ENCODE measurements around the gene SLC37A1. TPM values are rescaled to one million over a fixed set of nuclear protein-coding genes. Genes with fewer than 3 reads are reported as not detected.
A peak's percentile ranks its signal among the peaks of the same experiment; 100 is the strongest.

SLC37A1 gene
- total and polyA plus RNA-seq, 9 of the 15 experiments (the other 6 are each of a cell fraction or from before 2014, with no cell fraction given): 0.06 to 3.4 (median 0.40) TPM

- TF ChIP-seq, protein P1, sequence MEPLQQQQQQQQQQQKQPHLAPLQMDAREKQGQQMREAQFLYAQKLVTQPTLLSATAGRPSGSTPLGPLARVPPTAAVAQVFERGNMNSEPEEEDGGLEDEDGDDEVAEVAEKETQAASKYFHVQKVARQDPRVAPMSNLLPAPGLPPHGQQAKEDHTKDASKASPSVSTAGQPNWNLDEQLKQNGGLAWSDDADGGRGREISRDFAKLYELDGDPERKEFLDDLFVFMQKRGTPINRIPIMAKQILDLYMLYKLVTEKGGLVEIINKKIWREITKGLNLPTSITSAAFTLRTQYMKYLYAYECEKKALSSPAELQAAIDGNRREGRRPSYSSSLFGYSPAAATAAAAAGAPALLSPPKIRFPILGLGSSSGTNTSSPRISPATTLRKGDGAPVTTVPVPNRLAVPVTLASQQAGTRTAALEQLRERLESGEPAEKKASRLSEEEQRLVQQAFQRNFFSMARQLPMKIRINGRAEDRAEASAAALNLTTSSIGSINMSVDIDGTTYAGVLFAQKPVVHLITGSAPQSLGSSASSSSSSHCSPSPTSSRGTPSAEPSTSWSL (CRISPR knock-in tag; IDR thresholded peaks at IDR 0.05; ENCODE audit: borderline replicate concordance): no peak
- TF ChIP-seq SMAD4 (CRISPR knock-in tag; conservative IDR thresholded peaks at IDR 0.05): no peak
- peak in 2 of 3 experiments; percentile 9 to 33; a peak in 1 of 6 replicates for TF ChIP-seq CTCF (IDR thresholded peaks at IDR 0.05 in 2 of 3, conservative IDR thresholded peaks at IDR 0.05 in 1 of 3; ENCODE audit: insufficient read depth in 2 of 3, low read depth in 1 of 3, low read length in 3 of 3)
- TF ChIP-seq, protein P2, sequence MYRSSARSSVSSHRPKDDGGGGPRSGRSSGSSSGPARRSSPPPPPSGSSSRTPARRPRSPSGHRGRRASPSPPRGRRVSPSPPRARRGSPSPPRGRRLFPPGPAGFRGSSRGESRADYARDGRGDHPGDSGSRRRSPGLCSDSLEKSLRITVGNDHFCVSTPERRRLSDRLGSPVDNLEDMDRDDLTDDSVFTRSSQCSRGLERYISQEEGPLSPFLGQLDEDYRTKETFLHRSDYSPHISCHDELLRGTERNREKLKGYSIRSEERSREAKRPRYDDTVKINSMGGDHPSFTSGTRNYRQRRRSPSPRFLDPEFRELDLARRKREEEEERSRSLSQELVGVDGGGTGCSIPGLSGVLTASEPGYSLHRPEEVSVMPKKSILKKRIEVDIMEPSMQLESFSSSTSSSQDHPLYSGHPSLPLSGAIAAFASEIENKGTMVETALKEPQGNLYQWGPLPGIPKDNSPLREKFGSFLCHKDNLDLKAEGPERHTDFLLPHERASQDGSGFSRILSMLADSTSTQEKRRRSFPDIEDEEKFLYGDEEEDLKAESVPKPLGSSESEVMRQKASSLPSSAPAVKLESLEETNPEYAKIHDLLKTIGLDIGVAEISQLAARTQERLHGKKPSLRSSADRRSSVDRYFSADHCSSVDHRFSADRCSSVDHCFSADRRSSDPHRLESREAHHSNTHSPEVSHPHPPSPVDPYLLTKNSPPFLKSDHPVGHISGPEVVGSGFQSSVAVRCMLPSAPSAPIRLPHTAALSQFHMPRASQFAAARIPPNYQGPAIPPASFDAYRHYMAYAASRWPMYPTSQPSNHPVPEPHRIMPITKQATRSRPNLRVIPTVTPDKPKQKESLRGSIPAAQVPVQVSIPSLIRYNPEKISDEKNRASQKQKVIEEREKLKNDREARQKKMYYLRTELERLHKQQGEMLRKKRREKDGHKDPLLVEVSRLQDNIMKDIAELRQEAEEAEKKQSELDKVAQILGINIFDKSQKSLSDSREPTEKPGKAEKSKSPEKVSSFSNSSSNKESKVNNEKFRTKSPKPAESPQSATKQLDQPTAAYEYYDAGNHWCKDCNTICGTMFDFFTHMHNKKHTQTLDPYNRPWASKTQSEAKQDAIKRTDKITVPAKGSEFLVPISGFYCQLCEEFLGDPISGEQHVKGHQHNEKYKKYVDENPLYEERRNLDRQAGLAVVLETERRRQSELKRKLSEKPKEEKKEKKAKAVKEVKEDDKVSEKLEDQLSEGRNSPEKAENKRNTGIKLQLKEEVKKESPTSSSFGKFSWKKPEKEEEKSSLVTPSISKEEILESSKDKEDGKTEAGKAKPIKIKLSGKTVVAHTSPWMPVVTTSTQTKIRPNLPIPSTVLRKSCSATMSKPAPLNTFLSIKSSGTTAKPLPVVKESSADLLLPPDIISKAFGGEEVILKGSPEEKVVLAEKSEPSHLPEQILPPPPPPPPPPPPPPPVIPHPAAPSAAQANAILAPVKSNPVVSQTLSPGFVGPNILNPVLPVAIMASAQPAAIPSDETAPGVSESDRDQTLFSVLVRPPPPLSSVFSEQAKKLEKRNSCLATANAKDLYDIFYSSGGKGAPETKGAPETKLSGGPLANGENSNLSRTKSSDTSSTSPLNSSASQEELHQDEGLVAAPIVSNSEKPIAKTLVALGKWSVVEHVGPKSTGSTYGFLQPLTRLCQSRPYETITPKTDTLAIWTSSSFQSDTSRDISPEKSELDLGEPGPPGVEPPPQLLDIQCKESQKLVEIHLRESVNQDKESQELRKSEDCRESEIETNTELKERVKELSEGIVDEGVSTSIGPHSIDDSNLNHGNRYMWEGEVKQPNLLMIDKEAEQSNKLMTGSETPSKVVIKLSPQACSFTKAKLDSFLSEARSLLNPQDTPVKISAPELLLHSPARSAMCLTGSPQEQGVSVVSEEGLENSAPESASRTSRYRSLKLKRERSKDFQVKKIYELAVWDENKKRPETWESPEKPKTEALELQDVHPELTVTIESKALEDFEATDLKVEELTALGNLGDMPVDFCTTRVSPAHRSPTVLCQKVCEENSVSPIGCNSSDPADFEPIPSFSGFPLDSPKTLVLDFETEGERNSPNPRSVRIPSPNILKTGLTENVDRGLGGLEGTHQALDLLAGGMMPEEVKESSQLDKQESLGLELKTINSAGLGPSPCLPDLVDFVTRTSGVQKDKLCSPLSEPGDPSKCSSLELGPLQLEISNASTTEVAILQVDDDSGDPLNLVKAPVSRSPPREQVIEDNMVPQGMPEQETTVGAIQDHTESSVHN (IDR thresholded peaks at IDR 0.05; ENCODE audit: borderline replicate concordance in 1 of 2, low read depth in 1 of 2): no peak
These were observed 50.0 kb downstream of the SLC37A1 start (continued) for GRCh38 chr21:42563686-42564085.

Data from K562 (cell line).